OCI-LY7 (cell line): ENCODE data around the gene CNNM2. TPM values are rescaled to one million over a fixed set of nuclear protein-coding genes. Genes with fewer than 3 reads are reported as not detected.

Experiments used
- BruUV-seq: library from RNA; stranded (reverse); fragments of 400-500 nt; replicated peaks from 2 replicates; lab custom pipeline; 2021; lab: Mats Ljungman, UMichigan
- CTCF ChIA-PET: fragments of 300-600 bp; sonication (Branson Sonifier 250); formaldehyde crosslinking; loops from one replicate; lab custom pipeline; 2022; ENCODE audit warnings: antibody characterized with exemption; ENCODE audit not compliant: unreplicated experiment; lab: Charles Lee
- POLR2A ChIA-PET: fragments of 300-600 bp; sonication (Branson Sonifier 250); formaldehyde crosslinking; loops from one replicate; lab custom pipeline; 2022; ENCODE audit warnings: antibody characterized with exemption; lab: Charles Lee
- DNase-seq: peaks from one replicate; pipeline ENCODE4 v3.0.0-alpha.2; 2015; ENCODE audit warnings: low spot score
- H2AFZ ChIP-seq: fragments of 200-600 bp; sonication (generic), shearing (Covaris generic); 2 replicates; pipeline ENCODE4 v1.6.1; 2014; ENCODE audit warnings: mild to moderate bottlenecking, antibody characterized with exemption, low read length, moderate library complexity
- H3K27ac ChIP-seq: fragments of 200-600 bp; sonication (generic); 2 replicates; pipeline ENCODE4 v1.5.1; 2014; ENCODE audit warnings: mixed run types, low read depth, mild to moderate bottlenecking, moderate library complexity, low read length, inconsistent platforms; ENCODE audit not compliant: poor library complexity, severe bottlenecking
- H3K36me3 ChIP-seq: fragments of 200-600 bp; sonication (generic); 2 replicates; pipeline ENCODE4 v1.6.1; 2014; ENCODE audit warnings: mild to moderate bottlenecking, antibody characterized with exemption, low read length, moderate library complexity, mixed read lengths; ENCODE audit not compliant: insufficient read depth
- H3K4me1 ChIP-seq: fragments of 200-600 bp; sonication (generic); 2 replicates; pipeline ENCODE4 v1.5.1; 2014; ENCODE audit warnings: mild to moderate bottlenecking, low read length; ENCODE audit not compliant: insufficient read depth, poor library complexity, severe bottlenecking
- H3K4me2 ChIP-seq: fragments of 200-600 bp; sonication (generic); 2 replicates; pipeline ENCODE4 v1.6.1; 2014; ENCODE audit warnings: mild to moderate bottlenecking, low read length
- H3K4me3 ChIP-seq: fragments of 200-600 bp; sonication (generic); 2 replicates; pipeline ENCODE4 v1.5.1; 2014; ENCODE audit warnings: mild to moderate bottlenecking, low read depth, low read length; ENCODE audit not compliant: poor library complexity, severe bottlenecking
- H3K79me2 ChIP-seq: fragments of 200-600 bp; sonication (generic); 2 replicates; pipeline ENCODE4 v1.6.1; 2016; ENCODE audit warnings: low read depth, mild to moderate bottlenecking, low read length, moderate library complexity, mixed read lengths; ENCODE audit not compliant: insufficient read depth
- H3K9me2 ChIP-seq: fragments of 200-600 bp; sonication (generic); 2 replicates; pipeline ENCODE4 v1.6.1; 2016; ENCODE audit warnings: mild to moderate bottlenecking, low read length, mixed read lengths; ENCODE audit not compliant: insufficient read depth
- H3K9me3 ChIP-seq: fragments of 200-600 bp; sonication (generic); 2 replicates; pipeline ENCODE4 v1.6.1; 2014; ENCODE audit warnings: mild to moderate bottlenecking, mixed run types, low read length, mixed read lengths
- H4K20me1 ChIP-seq: fragments of 200-600 bp; sonication (generic); 2 replicates; pipeline ENCODE4 v1.6.1; 2014; ENCODE audit warnings: mild to moderate bottlenecking, antibody characterized with exemption, low read length, moderate library complexity, mixed read lengths; ENCODE audit not compliant: insufficient read depth
- EZH2phosphoT487 ChIP-seq: fragments of 200-600 bp; sonication (generic); IDR thresholded peaks from 2 replicates; pipeline ENCODE4 v1.6.1; 2018; ENCODE audit warnings: low read depth, borderline replicate concordance, mild to moderate bottlenecking, mixed run types, antibody characterized with exemption, low read length, moderate library complexity, mixed read lengths
- intact Hi-C: fragments of 100-400 bp; cut with micrococcal nuclease; formaldehyde crosslinking; loops from one replicate; pipeline ENCODE4 v1.10.0; 2022; ENCODE audit not compliant: unreplicated experiment
- total RNA-seq, 2 experiments: library from RNA; depleted of rRNA in 1 of 2; stranded (reverse); fragments of >200 nt in 1 of 2; shearing (Covaris generic) in 1 of 2; gene quantifications; 2 replicates each; pipeline ENCODE4 v1.2.3, GENCODE V29; 2014 to 2022
- TF ChIP-seq, protein P1 (sequence below): fragments of 200-600 bp; sonication (generic); conservative IDR thresholded peaks from 2 replicates; pipeline ENCODE4 v1.5.1; 2014; ENCODE audit warnings: mild to moderate bottlenecking, antibody characterized with exemption, low read length, moderate library complexity, mixed read lengths

Gene CNNM2
- total RNA-seq, 2 experiments from 2014 or later: 6.6 to 7.2 TPM

DNA sequence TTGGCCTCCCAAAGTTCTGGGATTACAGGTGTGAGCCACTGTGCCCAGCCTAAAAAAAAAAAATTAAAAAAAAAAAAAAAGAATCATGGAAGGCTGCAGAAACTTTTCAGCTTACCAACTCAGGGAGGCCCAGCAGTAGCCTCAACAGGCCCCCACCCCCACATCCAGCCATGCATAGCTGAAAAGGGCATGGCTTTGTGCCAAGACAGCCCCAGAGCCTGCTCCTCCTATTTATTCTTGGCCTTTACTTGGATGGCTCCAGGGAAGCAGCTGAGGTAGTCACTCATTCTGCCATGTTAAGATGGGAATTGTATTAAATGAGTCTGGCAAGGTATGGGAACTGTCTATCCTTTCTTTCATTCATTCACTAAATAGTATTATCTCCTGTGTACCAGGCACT lies 13.7 kb upstream of the CNNM2 start:
- Histone ChIP-seq H3K79me2 (no peaks in the 10 kb centered on the region), H3K4me3 (no peak overlapping the region), H3K4me1 (no peaks in the 10 kb centered on the region), H4K20me1 (no peaks in the 10 kb centered on the region), H3K9me2 (no peaks in the 10 kb centered on the region), H2AFZ (no peak overlapping the region), H3K27ac (no peak overlapping the region), H3K36me3 (no peaks in the 10 kb centered on the region), H3K4me2 (no peak overlapping the region), H3K9me3 (no peaks in the 10 kb centered on the region)
- no TSS peak for BruUV-seq
- TF ChIP-seq, protein P1, sequence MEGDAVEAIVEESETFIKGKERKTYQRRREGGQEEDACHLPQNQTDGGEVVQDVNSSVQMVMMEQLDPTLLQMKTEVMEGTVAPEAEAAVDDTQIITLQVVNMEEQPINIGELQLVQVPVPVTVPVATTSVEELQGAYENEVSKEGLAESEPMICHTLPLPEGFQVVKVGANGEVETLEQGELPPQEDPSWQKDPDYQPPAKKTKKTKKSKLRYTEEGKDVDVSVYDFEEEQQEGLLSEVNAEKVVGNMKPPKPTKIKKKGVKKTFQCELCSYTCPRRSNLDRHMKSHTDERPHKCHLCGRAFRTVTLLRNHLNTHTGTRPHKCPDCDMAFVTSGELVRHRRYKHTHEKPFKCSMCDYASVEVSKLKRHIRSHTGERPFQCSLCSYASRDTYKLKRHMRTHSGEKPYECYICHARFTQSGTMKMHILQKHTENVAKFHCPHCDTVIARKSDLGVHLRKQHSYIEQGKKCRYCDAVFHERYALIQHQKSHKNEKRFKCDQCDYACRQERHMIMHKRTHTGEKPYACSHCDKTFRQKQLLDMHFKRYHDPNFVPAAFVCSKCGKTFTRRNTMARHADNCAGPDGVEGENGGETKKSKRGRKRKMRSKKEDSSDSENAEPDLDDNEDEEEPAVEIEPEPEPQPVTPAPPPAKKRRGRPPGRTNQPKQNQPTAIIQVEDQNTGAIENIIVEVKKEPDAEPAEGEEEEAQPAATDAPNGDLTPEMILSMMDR: no peak
- TF ChIP-seq EZH2phosphoT487: no peak
- DNase-seq: no peak
- intact Hi-C loops: no loop called here
- CTCF ChIA-PET: no interaction called here
- POLR2A ChIA-PET: interaction anchor here (0.6 kb wide), 1 partner anchor 453 kb away, joined by 3 read pairs; no protein-coding TSS in a partner anchor

DNA sequence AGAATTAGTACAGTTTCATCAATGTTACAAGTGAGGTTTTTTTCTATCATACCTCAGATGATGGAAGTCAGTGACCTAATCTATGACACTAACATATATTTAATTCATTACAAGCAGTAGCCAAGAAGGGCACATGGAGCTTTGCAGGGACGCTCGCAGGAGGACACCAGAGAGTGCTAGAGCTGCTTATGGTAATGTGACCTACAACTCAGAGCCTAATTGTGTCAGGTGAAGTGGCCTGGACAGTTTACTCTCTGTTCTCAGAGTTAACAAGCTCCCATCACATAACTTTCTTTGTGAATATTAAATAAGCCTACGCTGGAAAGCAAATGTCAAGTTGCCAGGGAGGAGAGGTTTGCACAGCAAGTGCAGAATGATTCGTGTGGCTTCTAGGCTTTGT lies 11.6 kb upstream of the CNNM2 start:
- ChIA-PET CTCF (no interaction called here), POLR2A (interaction anchor here (0.6 kb wide), 1 partner anchor 16 kb away, joined by 7 read pairs; no protein-coding TSS in a partner anchor)
- H3K4me2 ChIP-seq: no peak overlapping the region
- H3K4me1 ChIP-seq: no peaks in the 10 kb centered on the region
- H3K4me3 ChIP-seq: no peak overlapping the region
- H3K9me3 ChIP-seq: no peaks in the 10 kb centered on the region
- no peaks in the 10 kb centered on the region for H4K20me1 ChIP-seq
- no peak overlapping the region for H2AFZ ChIP-seq
- no TSS peak for BruUV-seq
- H3K79me2 ChIP-seq: no peaks in the 10 kb centered on the region
- H3K36me3 ChIP-seq: no peaks in the 10 kb centered on the region
- DNase-seq: no peak
- no peaks in the 10 kb centered on the region for H3K9me2 ChIP-seq
- TF ChIP-seq EZH2phosphoT487: no peak
- TF ChIP-seq, protein P1: no peak
- intact Hi-C loops: no loop called here
- no peak overlapping the region for H3K27ac ChIP-seq

DNA sequence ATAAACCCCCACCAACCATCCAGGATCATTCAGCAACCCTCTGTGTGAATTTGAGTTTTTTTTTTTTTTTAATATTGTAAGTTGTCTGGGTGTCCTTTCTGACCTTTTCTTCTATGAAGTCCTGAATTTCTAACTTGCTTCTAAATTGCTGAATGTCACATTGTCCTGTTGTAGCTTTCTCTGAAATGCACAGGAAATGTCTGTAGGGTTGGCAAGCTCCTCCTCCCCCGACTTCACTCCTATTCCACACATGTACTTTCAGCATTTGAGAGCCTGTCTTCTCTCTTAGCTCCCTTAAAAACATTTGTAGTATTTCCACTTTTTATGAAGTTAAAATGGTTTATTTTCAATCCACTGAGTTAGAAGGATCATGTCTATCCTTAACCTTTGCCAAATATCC lies 3.3 kb upstream of the CNNM2 start:
- CTCF ChIA-PET: no interaction called here
- POLR2A ChIA-PET: interaction anchor here (0.6 to 1.1 kb wide), 3 partner anchors 156 to 814 kb away, joined by 3 to 4 read pairs (median 4); no protein-coding TSS in a partner anchor
- no peak for DNase-seq

More for the DNA sequence above, 3.3 kb upstream of the CNNM2 start:
- Histone ChIP-seq H3K79me2 (no peaks in the 10 kb centered on the region), H3K4me1 (peaks cover 13% of the 10 kb centered on the region), H4K20me1 (no peaks in the 10 kb centered on the region), H3K4me3 (no peak overlapping the region), H3K4me2 (no peak overlapping the region), H3K36me3 (no peaks in the 10 kb centered on the region), H3K9me3 (no peaks in the 10 kb centered on the region), H3K9me2 (no peaks in the 10 kb centered on the region), H3K27ac (no peak overlapping the region), H2AFZ (no peak overlapping the region)
- intact Hi-C loops: loop anchor here (5.0 kb wide), 3 partner anchors 278 to 568 kb away; partner anchors contain the start of gene NT5C2
- BruUV-seq: no TSS peak
- no peak for TF ChIP-seq EZH2phosphoT487
- TF ChIP-seq, protein P1: no peak
